HEK293T (cell line): ENCODE results near the gene DCAF5.
A peak's percentile ranks its signal among the peaks of the same experiment; 100 is the strongest.

Source experiments
- CTCF ChIA-PET: fragments of 350-600 bp; formaldehyde crosslinking; extraction: SDS; loops from one replicate; lab custom pipeline; 2021; ENCODE audit warnings: antibody characterized with exemption, inconsistent platforms; lab: Yijun Ruan, JAX
- POLR2A ChIA-PET: fragments of 350-600 bp; formaldehyde crosslinking; extraction: SDS; loops from one replicate; lab custom pipeline; 2020; ENCODE audit warnings: antibody characterized with exemption, inconsistent platforms; lab: Yijun Ruan, JAX
- DNase-seq: peaks from one replicate; pipeline ENCODE4 v3.0.0; 2012; ENCODE audit warnings: mixed read lengths; ENCODE audit errors: extremely low spot score
- ARNT ChIP-seq: fragments of 450-650 bp; IDR thresholded peaks from 2 replicates; pipeline ENCODE4 v1.6.1; 2017; ENCODE audit warnings: mild to moderate bottlenecking
- BHLHE40 ChIP-seq: fragments of 450-650 bp; IDR thresholded peaks from 2 replicates; pipeline ENCODE4 v1.6.1; 2016; ENCODE audit warnings: mild to moderate bottlenecking, moderate library complexity, borderline replicate concordance
- CTBP1 ChIP-seq: fragments of 450-650 bp; IDR thresholded peaks from 2 replicates; pipeline ENCODE4 v1.6.1; 2016; ENCODE audit warnings: borderline replicate concordance
- ELF4 ChIP-seq: fragments of 450-650 bp; IDR thresholded peaks from 2 replicates; pipeline ENCODE4 v1.6.1; 2017; ENCODE audit warnings: antibody characterized with exemption
- FOXA1 ChIP-seq: fragments of 450-650 bp; IDR thresholded peaks from 2 replicates; pipeline ENCODE4 v1.6.1; 2016; ENCODE audit warnings: mild to moderate bottlenecking
- FOXK2 ChIP-seq: fragments of 450-650 bp; IDR thresholded peaks from 2 replicates; pipeline ENCODE4 v1.6.1; 2016; ENCODE audit warnings: mild to moderate bottlenecking
- FOXM1 ChIP-seq: fragments of 450-650 bp; IDR thresholded peaks from 2 replicates; pipeline ENCODE4 v1.6.1; 2017; ENCODE audit warnings: mild to moderate bottlenecking, borderline replicate concordance
- HDGF ChIP-seq: fragments of 450-650 bp; IDR thresholded peaks from 2 replicates; pipeline ENCODE4 v1.6.1; 2017; ENCODE audit warnings: antibody characterized with exemption, borderline replicate concordance
- L3MBTL2 ChIP-seq: fragments of 450-650 bp; conservative IDR thresholded peaks from 2 replicates; pipeline ENCODE4 v1.6.1; 2016; ENCODE audit warnings: mild to moderate bottlenecking
- LEF1 ChIP-seq: fragments of 450-650 bp; IDR thresholded peaks from 2 replicates; pipeline ENCODE4 v1.6.1; 2017; ENCODE audit warnings: mild to moderate bottlenecking, borderline replicate concordance
- NFRKB ChIP-seq: fragments of 450-650 bp; IDR thresholded peaks from 2 replicates; pipeline ENCODE4 v1.6.1; 2016; ENCODE audit warnings: mild to moderate bottlenecking, moderate library complexity
- SP1 ChIP-seq: fragments of 450-650 bp; IDR thresholded peaks from 2 replicates; pipeline ENCODE4 v1.6.1; 2017
- SUZ12 ChIP-seq: fragments of 450-650 bp; IDR thresholded peaks from 2 replicates; pipeline ENCODE4 v1.6.1; 2016; ENCODE audit warnings: mild to moderate bottlenecking
- TARDBP ChIP-seq: fragments of 450-650 bp; IDR thresholded peaks from 2 replicates; pipeline ENCODE4 v1.6.1; 2016
- ZNF384 ChIP-seq: fragments of 450-650 bp; IDR thresholded peaks from 2 replicates; pipeline ENCODE4 v1.6.1; 2016
- TF ChIP-seq, protein P1 (sequence below): fragments of 450-650 bp; IDR thresholded peaks from 2 replicates; pipeline ENCODE4 v1.6.1; 2016

The DCAF5 gene

DNA sequence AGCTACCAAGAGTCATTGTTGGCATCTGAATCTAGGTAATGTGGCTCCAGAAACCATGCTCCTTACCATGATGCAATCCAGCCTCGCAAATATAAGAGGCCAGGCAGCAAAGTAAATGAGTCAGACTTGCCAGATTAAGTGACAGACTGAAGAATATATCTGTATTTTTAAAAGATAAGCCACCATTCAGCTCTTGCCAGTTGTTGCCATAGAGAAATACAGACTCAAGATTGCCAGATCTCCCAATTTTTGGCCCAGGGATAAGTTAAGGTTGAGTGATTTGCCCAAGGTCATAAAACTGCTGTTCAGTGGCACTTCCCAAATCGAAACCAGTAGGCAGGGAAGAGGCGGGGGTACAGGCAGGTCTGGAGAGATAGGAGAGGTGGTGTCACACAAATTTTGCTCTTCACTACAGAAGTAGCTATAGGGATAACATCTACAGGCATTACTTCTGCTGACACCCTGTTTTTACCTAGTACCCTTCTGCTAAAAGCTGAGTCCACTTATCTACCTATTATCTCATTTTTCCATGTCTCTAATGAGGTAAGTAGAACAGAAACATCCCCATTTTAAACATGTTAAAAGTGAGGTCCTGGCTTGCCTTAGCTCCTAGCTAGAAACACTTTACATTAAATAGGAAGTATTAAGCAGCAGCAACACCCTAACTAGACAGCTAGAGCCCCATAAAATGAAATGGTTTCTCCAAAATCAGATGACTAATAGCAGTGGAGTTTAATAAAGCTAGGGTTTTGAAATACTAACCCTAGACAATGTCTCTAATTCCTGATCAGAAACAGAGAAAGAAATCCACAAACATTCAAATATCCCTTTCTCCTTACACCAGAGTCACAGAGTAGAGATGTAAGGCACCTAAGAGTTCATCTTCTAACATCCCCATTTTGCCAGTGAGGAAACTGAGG, 19.5 kb downstream of the DCAF5 start:
- CTCF ChIA-PET, result interaction anchor here (0.7 to 1.4 kb wide), 5 partner anchors 18 to 254 kb away, joined by 3 to 7 read pairs (median 4); no protein-coding TSS in a partner anchor
- TF ChIP-seq, protein P1, sequence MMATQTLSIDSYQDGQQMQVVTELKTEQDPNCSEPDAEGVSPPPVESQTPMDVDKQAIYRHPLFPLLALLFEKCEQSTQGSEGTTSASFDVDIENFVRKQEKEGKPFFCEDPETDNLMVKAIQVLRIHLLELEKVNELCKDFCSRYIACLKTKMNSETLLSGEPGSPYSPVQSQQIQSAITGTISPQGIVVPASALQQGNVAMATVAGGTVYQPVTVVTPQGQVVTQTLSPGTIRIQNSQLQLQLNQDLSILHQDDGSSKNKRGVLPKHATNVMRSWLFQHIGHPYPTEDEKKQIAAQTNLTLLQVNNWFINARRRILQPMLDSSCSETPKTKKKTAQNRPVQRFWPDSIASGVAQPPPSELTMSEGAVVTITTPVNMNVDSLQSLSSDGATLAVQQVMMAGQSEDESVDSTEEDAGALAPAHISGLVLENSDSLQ, result peak; percentile 39
- no peak for TF ChIP-seq NFRKB
- peak; percentile 19 for DNase-seq
- POLR2A ChIA-PET, result interaction anchor here (0.6 to 1.7 kb wide), 6 partner anchors 10 to 1274 kb away, joined by 3 to 17 read pairs (median 4); partner anchors contain the start of genes DCAF5 and EXD2

GRCh38 chr14:69132513-69133181, 20.3 kb downstream of the DCAF5 start:
- DNase-seq, result no peak
- POLR2A ChIA-PET, result interaction anchor here (0.6 to 1.7 kb wide), 6 partner anchors 9 to 1274 kb away, joined by 3 to 17 read pairs (median 4); partner anchors contain the start of genes DCAF5 and EXD2
- TF ChIP-seq SUZ12, result no peak
- TF ChIP-seq TARDBP, result no peak
- no peak for TF ChIP-seq FOXM1
- TF ChIP-seq ZNF384, result no peak
- CTCF ChIA-PET, result interaction anchor here (1.2 to 1.4 kb wide), 4 partner anchors 19 to 214 kb away, joined by 4 to 7 read pairs (median 4); no protein-coding TSS in a partner anchor

DNA sequence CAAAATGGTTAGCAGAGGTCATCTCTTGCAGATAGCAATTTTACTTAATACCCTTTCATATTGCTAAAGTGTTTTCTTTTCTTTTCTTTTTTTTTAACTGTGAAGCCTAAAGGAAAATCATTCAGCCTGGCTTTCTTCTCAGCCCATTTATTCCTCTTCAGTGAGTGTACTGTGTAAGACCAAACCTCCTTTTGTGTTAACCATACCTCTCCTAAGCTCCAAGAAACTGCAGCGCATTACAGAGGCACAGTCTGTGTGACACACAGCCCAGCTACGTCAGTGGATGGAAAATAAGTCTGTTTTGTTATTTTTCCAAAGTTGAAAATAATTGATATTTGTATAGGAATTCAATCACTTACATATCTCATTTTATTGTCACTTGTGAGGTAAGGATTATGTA, 21.7 kb downstream of the DCAF5 start:
- ChIA-PET CTCF (interaction anchor here (0.6 to 3.1 kb wide), 4 partner anchors 20 to 115 kb away, joined by 3 to 21 read pairs (median 3); no protein-coding TSS in a partner anchor), POLR2A (interaction anchor here (0.6 to 3.2 kb wide), 2 partner anchors 21 to 37 kb away, joined by 4 to 24 read pairs; partner anchors contain the start of gene DCAF5)
- TF ChIP-seq HDGF, result no peak
- no peak for TF ChIP-seq ELF4
- TF ChIP-seq L3MBTL2, result no peak
- TF ChIP-seq LEF1, result no peak
- TF ChIP-seq FOXA1, result no peak
- TF ChIP-seq FOXK2, result no peak
- TF ChIP-seq CTBP1, result no peak
- TF ChIP-seq, protein P1, result no peak
- TF ChIP-seq ZNF384, result no peak
- no peak for TF ChIP-seq BHLHE40
- no peak for TF ChIP-seq TARDBP
- no peak for TF ChIP-seq ARNT
- DNase-seq, result no peak

- TF ChIP-seq FOXM1 (no peak), HDGF (no peak), L3MBTL2 (no peak), ARNT (no peak), ELF4 (no peak), FOXK2 (no peak), FOXA1 (no peak), CTBP1 (no peak), BHLHE40 (no peak), SUZ12 (no peak), SP1 (no peak), NFRKB (no peak), ZNF384 (no peak), LEF1 (no peak), TARDBP (no peak)
- TF ChIP-seq, protein P1, result no peak
- ChIA-PET CTCF (interaction anchor here (0.6 to 3.1 kb wide), 23 partner anchors 8 to 310 kb away, joined by 3 to 21 read pairs (median 3); no protein-coding TSS in a partner anchor), POLR2A (interaction anchor here (3.2 kb wide), 1 partner anchor 23 kb away, joined by 24 read pairs; the partner anchor contains the start of gene DCAF5)
- peak; percentile 78 for DNase-seq
These were observed 23.5 kb downstream of the DCAF5 start for GRCh38 chr14:69129264-69129880.

DNA sequence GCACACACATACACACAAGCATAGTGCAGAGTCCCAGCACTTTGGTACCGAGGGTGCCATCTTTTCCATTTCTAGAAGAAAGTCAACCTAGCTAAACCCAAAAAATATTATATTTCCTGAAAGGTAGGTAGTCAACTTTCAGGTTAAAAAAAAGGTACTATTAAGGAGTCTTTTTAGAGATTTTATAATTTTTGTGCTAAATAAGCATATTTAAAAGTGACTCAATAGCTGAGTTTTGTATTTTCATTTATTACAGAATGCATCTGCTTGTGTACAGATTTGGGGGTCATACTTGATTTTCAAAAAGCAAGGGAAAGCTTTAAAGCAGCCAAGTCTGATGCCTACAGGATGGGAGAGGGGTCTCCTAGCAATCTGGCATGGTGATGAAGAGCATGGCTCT, 34.6 kb downstream of the DCAF5 start:
- TF ChIP-seq HDGF (no peak), L3MBTL2 (no peak), BHLHE40 (no peak), FOXM1 (no peak), FOXK2 (no peak), ELF4 (no peak), TARDBP (no peak), LEF1 (no peak), CTBP1 (no peak), NFRKB (no peak), ZNF384 (no peak)
- TF ChIP-seq, protein P1, result no peak
- no peak for DNase-seq
- POLR2A ChIA-PET, result no interaction called here
- CTCF ChIA-PET, result interaction anchor here (1.5 to 2.3 kb wide), 2 partner anchors 10 to 11 kb away, joined by 5 to 7 read pairs; no protein-coding TSS in a partner anchor
